ENCODE measurements around the gene PAPOLA. TPM values are rescaled to one million over a fixed set of nuclear protein-coding genes. Genes with fewer than 3 reads are reported as not detected.
"Not testable (repeated sequence)": the region's sequence is repeated elsewhere in the genome, so short reads cannot be mapped to it uniquely, and the experiment has no call there.

Gene PAPOLA
- total RNA-seq, 2 donors from 2014 or later, result 195 to 220 TPM

- no peaks in the 10 kb centered on the region for H3K9me3 Mint-ChIP-seq
- ATAC-seq (no peak), DNase-seq (ENCODE audit: low spot score in 2 of 2) (no peak)
- no peaks in the 10 kb centered on the region for H3K36me3 Mint-ChIP-seq
- no peak overlapping the region for H3K27ac Mint-ChIP-seq
These were observed 9.0 kb upstream of the PAPOLA start for GRCh38 chr14:96493178-96493577.

GRCh38 chr14:96494331-96494730 lies 7.9 kb upstream of the PAPOLA start:
- Mint-ChIP-seq H3K9me3 (no peaks in the 10 kb centered on the region), H3K36me3 (no peaks in the 10 kb centered on the region), H3K27ac (peak overlapping the region in 1 of 2 donors; percentile 4)
- no peak for DNase-seq (ENCODE audit: low spot score in 2 of 2)
- no peak for ATAC-seq

GRCh38 chr14:96497087-96497486 lies 5.1 kb upstream of the PAPOLA start:
- Mint-ChIP-seq H3K9me3 (no peaks in the 10 kb centered on the region), H3K27ac (no peak overlapping the region), H3K36me3 (peaks cover 2 to 9% of the 10 kb centered on the region in 2 donors)
- ATAC-seq, result no peak
- no peak for DNase-seq (ENCODE audit: low spot score in 2 of 2)

GRCh38 chr14:96497586-96497985 lies 4.6 kb upstream of the PAPOLA start:
- Mint-ChIP-seq H3K27ac (no peak overlapping the region), H3K36me3 (peaks cover 6 to 11% of the 10 kb centered on the region in 2 donors), H3K9me3 (no peaks in the 10 kb centered on the region)
- DNase-seq (ENCODE audit: low spot score in 2 of 2) (no peak), ATAC-seq (no peak)

GRCh38 chr14:96501217-96501739 lies 904 bp upstream of the PAPOLA start:
- ATAC-seq (peak in 1 of 2 donors; percentile 35), DNase-seq (ENCODE audit: low spot score in 2 of 2) (peak; percentile 19 to 60)
- Mint-ChIP-seq H3K27ac (peak overlapping the region; percentile 95 to 100), H3K36me3 (peaks cover 36 to 40% of the 10 kb centered on the region in 2 donors), H3K9me3 (no peaks in the 10 kb centered on the region)

- peak; percentile 42 to 55 for DNase-seq (ENCODE audit: low spot score in 2 of 2)
- peaks cover 36 to 40% of the 10 kb centered on the region in 2 donors for H3K36me3 Mint-ChIP-seq
- no peaks in the 10 kb centered on the region for H3K9me3 Mint-ChIP-seq
- peak overlapping the region; percentile 95 to 100 for H3K27ac Mint-ChIP-seq
- peak; percentile 46 to 51 for ATAC-seq
These were observed 581 bp downstream of the PAPOLA start for GRCh38 chr14:96502621-96503305.

- Mint-ChIP-seq H3K27ac (peak overlapping the region; percentile 95 to 100), H3K9me3 (no peaks in the 10 kb centered on the region)
- no peak for ATAC-seq
These were observed 1.1 kb downstream of the PAPOLA start for GRCh38 chr14:96503306-96503679.

GRCh38 chr14:96504353-96504752 lies 2.2 kb downstream of the PAPOLA start:
- DNase-seq (ENCODE audit: low spot score in 2 of 2); H3K9me3 Mint-ChIP-seq; ATAC-seq: not testable (repeated sequence)
- Mint-ChIP-seq H3K27ac (peak overlapping the region; percentile 45 to 95), H3K36me3 (peaks cover 36 to 40% of the 10 kb centered on the region in 2 donors)

More at GRCh38 chr14:96503306-96503679, 1.1 kb downstream of the PAPOLA start:
- DNase-seq (ENCODE audit: low spot score in 2 of 2), result no peak
- H3K36me3 Mint-ChIP-seq, result peaks cover 36 to 40% of the 10 kb centered on the region in 2 donors

GRCh38 chr14:96507723-96508122 lies 5.5 kb downstream of the PAPOLA start:
- DNase-seq (ENCODE audit: low spot score in 2 of 2) (no peak), ATAC-seq (no peak)
- Mint-ChIP-seq H3K27ac (peak overlapping the region in 1 of 2 donors; percentile 66), H3K36me3 (peaks cover 28 to 29% of the 10 kb centered on the region in 2 donors), H3K9me3 (no peaks in the 10 kb centered on the region)

- no peak for ATAC-seq
- no peaks in the 10 kb centered on the region for H3K9me3 Mint-ChIP-seq
- no peak for DNase-seq (ENCODE audit: low spot score in 2 of 2)
- peaks cover 16 to 17% of the 10 kb centered on the region in 2 donors for H3K36me3 Mint-ChIP-seq
- H3K27ac Mint-ChIP-seq, result no peak overlapping the region
These were observed 6.7 kb downstream of the PAPOLA start for GRCh38 chr14:96508900-96509299.

- no peak for ATAC-seq
- Mint-ChIP-seq H3K27ac (no peak overlapping the region), H3K36me3 (peaks cover 9 to 10% of the 10 kb centered on the region in 2 donors), H3K9me3 (no peaks in the 10 kb centered on the region)
- no peak for DNase-seq (ENCODE audit: low spot score in 2 of 2)
These were observed 7.4 kb downstream of the PAPOLA start for GRCh38 chr14:96509457-96510090.

- no peak overlapping the region for H3K27ac Mint-ChIP-seq
- no peaks in the 10 kb centered on the region for H3K36me3 Mint-ChIP-seq
- DNase-seq (ENCODE audit: low spot score in 2 of 2) (no peak), ATAC-seq (no peak)
- H3K9me3 Mint-ChIP-seq, result no peaks in the 10 kb centered on the region
These were observed 9.0 kb downstream of the PAPOLA start for GRCh38 chr14:96511146-96511545.

- no peak for ATAC-seq
- Mint-ChIP-seq H3K27ac (no peak overlapping the region), H3K9me3 (no peaks in the 10 kb centered on the region)
These were observed 9.5 kb downstream of the PAPOLA start for GRCh38 chr14:96511667-96512066.

GRCh38 chr14:96512122-96512521 lies 9.9 kb downstream of the PAPOLA start:
- DNase-seq (ENCODE audit: low spot score in 2 of 2) (no peak), ATAC-seq (no peak)
- H3K36me3 Mint-ChIP-seq, result no peaks in the 10 kb centered on the region
- no peak overlapping the region for H3K27ac Mint-ChIP-seq
- no peaks in the 10 kb centered on the region for H3K9me3 Mint-ChIP-seq

More at GRCh38 chr14:96511667-96512066, 9.5 kb downstream of the PAPOLA start:
- DNase-seq (ENCODE audit: low spot score in 2 of 2), result no peak
- H3K36me3 Mint-ChIP-seq, result no peaks in the 10 kb centered on the region

GRCh38 chr14:96512602-96513397 lies 10.6 kb downstream of the PAPOLA start:
- Mint-ChIP-seq H3K9me3 (no peaks in the 10 kb centered on the region), H3K27ac (peak overlapping the region in 1 of 2 donors; percentile 68), H3K36me3 (no peaks in the 10 kb centered on the region)
- DNase-seq (ENCODE audit: low spot score in 2 of 2), result no peak
- no peak for ATAC-seq

- ATAC-seq (no peak), DNase-seq (ENCODE audit: low spot score in 2 of 2) (no peak)
- Mint-ChIP-seq H3K9me3 (no peaks in the 10 kb centered on the region), H3K27ac (peak overlapping the region in 1 of 2 donors; percentile 51), H3K36me3 (no peaks in the 10 kb centered on the region)
These were observed 12.5 kb downstream of the PAPOLA start for GRCh38 chr14:96514694-96515093.

- no peak overlapping the region for H3K27ac Mint-ChIP-seq
- ATAC-seq (no peak), DNase-seq (ENCODE audit: low spot score in 2 of 2) (no peak)
- H3K36me3 Mint-ChIP-seq, result no peaks in the 10 kb centered on the region
- H3K9me3 Mint-ChIP-seq, result no peaks in the 10 kb centered on the region
These were observed 13.5 kb downstream of the PAPOLA start for GRCh38 chr14:96515731-96516130.
